Embryonic facial prominence (tissue), 1 donor: ENCODE results near the gene FAM222B.

ENCODE experiments used
- DNase-seq: peaks from one replicate; pipeline ENCODE4 v3.0.0-alpha.2; 2016; ENCODE audit errors: extremely low spot score

The FAM222B gene

GRCh38 chr17:28714281-28714680 lies 128.3 kb downstream of the FAM222B start:
- DNase-seq: no peak

GRCh38 chr17:28712705-28713415 lies 129.7 kb downstream of the FAM222B start:
- no peak for DNase-seq

- DNase-seq: no peak
These were observed 130.4 kb downstream of the FAM222B start for GRCh38 chr17:28712032-28712704.

GRCh38 chr17:28711723-28712031 lies 130.9 kb downstream of the FAM222B start, which contains the start of gene PROCA1:
TSS of gene PROCA1 (minus strand) at chr17:28711888. CDS start at chr17:28711660, 228 bp downstream.
- DNase-seq: no peak

GRCh38 chr17:28710861-28711722 lies 131.5 kb downstream of the FAM222B start:
- DNase-seq: peak; percentile 88

GRCh38 chr17:28707339-28707720 lies 135.3 kb downstream of the FAM222B start:
- DNase-seq: no peak

- DNase-seq: no peak
These were observed 135.9 kb downstream of the FAM222B start for GRCh38 chr17:28706471-28707338.
